G401 (cell line): ENCODE data around the gene ZCCHC13. TPM values are rescaled to one million over a fixed set of nuclear protein-coding genes. Genes with fewer than 3 reads are reported as not detected.
"Not testable (repeated sequence)": the region's sequence is repeated elsewhere in the genome, so short reads cannot be mapped to it uniquely, and the experiment has no call there.

Experiments used
- DNase-seq: peaks from one replicate; pipeline ENCODE4 v3.0.0-alpha.2; 2015; ENCODE audit warnings: low spot score
- in situ Hi-C: cut with HindIII; loops from 2 replicates; pipeline ENCODE4 v1.10.0; 2016; ENCODE audit warnings: low sequenced_read_pairs, mixed read lengths
- total RNA-seq: library from RNA; depleted of rRNA; stranded (reverse); fragments of >200 nt; shearing (Covaris generic); gene quantifications from 2 replicates; pipeline ENCODE4 v1.2.3, GENCODE V29; 2014; rRNA removed

ZCCHC13 gene
- total RNA-seq, 1 experiment from 2014 or later = not detected

- DNase-seq = no peak
- in situ Hi-C loops = no loop called here
Measured at GRCh38 chrX:74318672-74319071, 14.7 kb downstream of the ZCCHC13 start.

- DNase-seq, in situ Hi-C loops: not testable (repeated sequence)
Measured at GRCh38 chrX:74319321-74319720, 15.3 kb downstream of the ZCCHC13 start.

- no peak for DNase-seq
- in situ Hi-C loops = no loop called here
Measured at GRCh38 chrX:74321191-74321590, 17.2 kb downstream of the ZCCHC13 start.

- in situ Hi-C loops = no loop called here
- DNase-seq = no peak
Measured at GRCh38 chrX:74324131-74324530, 20.2 kb downstream of the ZCCHC13 start.

GRCh38 chrX:74325130-74326059, 21.4 kb downstream of the ZCCHC13 start:
- DNase-seq = peak; percentile 49
- in situ Hi-C loops = no loop called here

- in situ Hi-C loops = no loop called here
- no peak for DNase-seq
Measured at GRCh38 chrX:74338852-74339251, 34.9 kb downstream of the ZCCHC13 start.

GRCh38 chrX:74340051-74340450, 36.1 kb downstream of the ZCCHC13 start:
- in situ Hi-C loops = no loop called here
- DNase-seq = no peak

GRCh38 chrX:74342211-74342610, 38.2 kb downstream of the ZCCHC13 start:
- in situ Hi-C loops, DNase-seq: not testable (repeated sequence)

- in situ Hi-C loops = no loop called here
- DNase-seq = peak; percentile 69
Measured at GRCh38 chrX:74343343-74344279, 39.6 kb downstream of the ZCCHC13 start.

GRCh38 chrX:74344280-74344622, 40.3 kb downstream of the ZCCHC13 start:
- in situ Hi-C loops = no loop called here

GRCh38 chrX:74346088-74346487, 42.1 kb downstream of the ZCCHC13 start:
- DNase-seq = no peak
- in situ Hi-C loops = no loop called here

More at GRCh38 chrX:74344280-74344622, 40.3 kb downstream of the ZCCHC13 start:
- no peak for DNase-seq

- in situ Hi-C loops = no loop called here
- no peak for DNase-seq
Measured at GRCh38 chrX:74349387-74349786, 45.4 kb downstream of the ZCCHC13 start.

GRCh38 chrX:74351760-74352159, 47.8 kb downstream of the ZCCHC13 start:
- in situ Hi-C loops = no loop called here
- no peak for DNase-seq

GRCh38 chrX:74353984-74354383, 50.0 kb downstream of the ZCCHC13 start:
- in situ Hi-C loops = no loop called here
- no peak for DNase-seq

Other genes with a start within 250 kb of the ZCCHC13 start
- gene SLC16A2, start 117.3 kb downstream of the ZCCHC13 start, total RNA-seq = 10.5 and 13.5 TPM in 2 replicates